K562 (cell line): Measurements from ENCODE around the gene CACNA2D2.

ENCODE experiments used
- KAT7 ChIP-seq: sonication (generic); formaldehyde crosslinking; IDR thresholded peaks from 2 replicates; pipeline ENCODE4 v1.8.0; 2022; ENCODE audit warnings: missing genetic modification reagents, mild to moderate bottlenecking, borderline replicate concordance
- NONO ChIP-seq, 2 experiments: fragments of 200-400 bp in 1 of 2; fragments of 450-650 bp in 1 of 2; formaldehyde crosslinking in 1 of 2; IDR thresholded peaks; 2 replicates each; pipeline ENCODE4 v1.6.1; 2017; ENCODE audit warnings: low read depth in 2 of 2, mild to moderate bottlenecking in 2 of 2, moderate library complexity in 2 of 2, low read length in 1 of 2
- ZNF707 ChIP-seq: fragments of 250-450 bp; sonication (Bioruptor Pico); conservative IDR thresholded peaks from 2 replicates; pipeline ENCODE4 v1.8.0; 2022; ENCODE audit warnings: inconsistent platforms, mild to moderate bottlenecking, moderate library complexity

- TF ChIP-seq NONO (IDR thresholded peaks at IDR 0.05; ENCODE audit: low read depth in 2 of 2, low read length in 1 of 2) (no peak), KAT7 (CRISPR knock-in tag) (no peak), ZNF707 (no peak)
Observed at GRCh38 chr3:50537421-50538129, 34.1 kb upstream of the CACNA2D2 start.
